Activated naive CD8-positive, alpha-beta T cell treated with anti-CD3 and anti-CD28 coated beads, Interleukin-2, amount 10 ng/mL, durations not matched to agents 7 days and 5 days (primary cell): Measurements from ENCODE around the gene KCNMB2. TPM values are rescaled to one million over a fixed set of nuclear protein-coding genes. Genes with fewer than 3 reads are reported as not detected.

Experiments used
- ATAC-seq: fragments of 150-1000 bp; cut with Tn5 transposase; one replicate; pipeline ENCODE4 v1.10.0; 2021; ENCODE audit warnings: low read depth, moderate library complexity
- POLR2A ChIA-PET: fragments of 350-600 bp; sonication (Branson Sonifier 250); formaldehyde crosslinking; loops from one replicate; lab custom pipeline; 2021; ENCODE audit warnings: antibody characterized with exemption; lab: Charles Lee
- DNase-seq: peaks from one replicate; pipeline ENCODE4 v3.0.0; 2021
- H3K27ac Mint-ChIP-seq: one replicate; pipeline ENCODE4 v1.8.0; 2022; ENCODE audit warnings: mild to moderate bottlenecking, mixed read lengths
- H3K27me3 Mint-ChIP-seq: one replicate; pipeline ENCODE4 v1.8.0; 2022; ENCODE audit warnings: mild to moderate bottlenecking, moderate library complexity, mixed read lengths
- H3K36me3 Mint-ChIP-seq: one replicate; pipeline ENCODE4 v1.8.0; 2021; ENCODE audit warnings: mild to moderate bottlenecking, mixed read lengths
- H3K4me1 Mint-ChIP-seq: one replicate; pipeline ENCODE4 v1.8.0; 2021; ENCODE audit warnings: mixed read lengths
- H3K4me3 Mint-ChIP-seq: one replicate; pipeline ENCODE4 v1.8.0; 2022; ENCODE audit warnings: mild to moderate bottlenecking, moderate library complexity, mixed read lengths
- H3K9me3 Mint-ChIP-seq: one replicate; pipeline ENCODE4 v1.8.0; 2021; ENCODE audit warnings: mixed read lengths
- total RNA-seq, 2 experiments: library from RNA; stranded (reverse); gene quantifications; one replicate each; pipeline ENCODE4 v1.2.3, GENCODE V29; 2021

The KCNMB2 gene
- total RNA-seq, 2 experiments from 2014 or later, result not detected

- H3K9me3 Mint-ChIP-seq, result no peaks in the 10 kb centered on the region
- ATAC-seq (no peak), DNase-seq (no peak)
- peaks cover 3% of the 10 kb centered on the region for H3K27me3 Mint-ChIP-seq
- no peaks in the 10 kb centered on the region for H3K4me1 Mint-ChIP-seq
- POLR2A ChIA-PET, result no interaction called here
- H3K27ac Mint-ChIP-seq, result no peak overlapping the region
- H3K4me3 Mint-ChIP-seq, result no peak overlapping the region
- H3K36me3 Mint-ChIP-seq, result no peaks in the 10 kb centered on the region
Observed at GRCh38 chr3:178618896-178619295, 82.7 kb downstream of the KCNMB2 start.

GRCh38 chr3:178623666-178624255 is 87.5 kb downstream of the KCNMB2 start:
- Mint-ChIP-seq H3K9me3 (no peaks in the 10 kb centered on the region), H3K4me3 (no peak overlapping the region), H3K27ac (no peak overlapping the region), H3K36me3 (no peaks in the 10 kb centered on the region), H3K4me1 (no peaks in the 10 kb centered on the region), H3K27me3 (peaks cover 3% of the 10 kb centered on the region)
- ATAC-seq (no peak), DNase-seq (no peak)
- POLR2A ChIA-PET, result no interaction called here

- peaks cover 3% of the 10 kb centered on the region for H3K27me3 Mint-ChIP-seq
- no peaks in the 10 kb centered on the region for H3K9me3 Mint-ChIP-seq
- no peaks in the 10 kb centered on the region for H3K36me3 Mint-ChIP-seq
- no peaks in the 10 kb centered on the region for H3K4me1 Mint-ChIP-seq
- DNase-seq, result no peak
- H3K27ac Mint-ChIP-seq, result no peak overlapping the region
- no peak overlapping the region for H3K4me3 Mint-ChIP-seq
- ATAC-seq, result no peak
- POLR2A ChIA-PET, result no interaction called here
Observed at GRCh38 chr3:178624276-178624675, 88.0 kb downstream of the KCNMB2 start.

GRCh38 chr3:178625053-178625600 is 88.9 kb downstream of the KCNMB2 start:
- no peaks in the 10 kb centered on the region for H3K9me3 Mint-ChIP-seq
- no peak for DNase-seq
- no peak overlapping the region for H3K27ac Mint-ChIP-seq
- H3K4me1 Mint-ChIP-seq, result no peaks in the 10 kb centered on the region
- H3K27me3 Mint-ChIP-seq, result peaks cover 3% of the 10 kb centered on the region
- ATAC-seq, result no peak
- POLR2A ChIA-PET, result no interaction called here
- H3K36me3 Mint-ChIP-seq, result no peaks in the 10 kb centered on the region
- no peak overlapping the region for H3K4me3 Mint-ChIP-seq

DNA sequence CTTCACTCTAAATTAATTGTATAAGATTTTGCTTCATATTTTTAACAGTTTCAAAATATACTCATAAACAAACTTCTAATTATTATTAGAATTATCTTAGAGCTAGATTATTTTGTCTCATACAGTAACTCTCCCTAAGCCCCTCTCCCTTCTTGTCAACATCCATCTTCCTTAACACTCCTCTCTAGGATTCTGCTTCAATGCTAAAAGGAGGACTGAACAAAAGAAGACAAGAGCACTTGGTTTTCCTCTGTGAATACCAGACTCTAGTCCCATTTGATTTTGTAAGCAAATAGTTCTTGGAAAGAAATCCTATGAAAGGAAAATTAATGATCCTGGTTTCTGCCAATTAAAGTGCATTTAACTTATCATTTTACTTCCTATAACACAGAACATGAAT is 91.8 kb downstream of the KCNMB2 start:
- no peaks in the 10 kb centered on the region for H3K27me3 Mint-ChIP-seq
- POLR2A ChIA-PET, result no interaction called here
- no peaks in the 10 kb centered on the region for H3K4me1 Mint-ChIP-seq
- ATAC-seq (no peak), DNase-seq (no peak)
- H3K4me3 Mint-ChIP-seq, result no peak overlapping the region
- no peaks in the 10 kb centered on the region for H3K9me3 Mint-ChIP-seq
- H3K27ac Mint-ChIP-seq, result no peak overlapping the region
- H3K36me3 Mint-ChIP-seq, result no peaks in the 10 kb centered on the region

- POLR2A ChIA-PET, result no interaction called here
- no peaks in the 10 kb centered on the region for H3K4me1 Mint-ChIP-seq
- H3K9me3 Mint-ChIP-seq, result peaks cover 4% of the 10 kb centered on the region
- H3K4me3 Mint-ChIP-seq, result no peak overlapping the region
- no peak for DNase-seq
- H3K36me3 Mint-ChIP-seq, result no peaks in the 10 kb centered on the region
- H3K27me3 Mint-ChIP-seq, result no peaks in the 10 kb centered on the region
- ATAC-seq, result no peak
- H3K27ac Mint-ChIP-seq, result no peak overlapping the region
Observed at GRCh38 chr3:178629430-178630178, 93.4 kb downstream of the KCNMB2 start.

- H3K4me1 Mint-ChIP-seq, result no peaks in the 10 kb centered on the region
- POLR2A ChIA-PET, result no interaction called here
- DNase-seq, result no peak
- peaks cover 4% of the 10 kb centered on the region for H3K9me3 Mint-ChIP-seq
- H3K27me3 Mint-ChIP-seq, result no peaks in the 10 kb centered on the region
- no peak overlapping the region for H3K4me3 Mint-ChIP-seq
- no peak for ATAC-seq
- H3K27ac Mint-ChIP-seq, result no peak overlapping the region
- H3K36me3 Mint-ChIP-seq, result no peaks in the 10 kb centered on the region
Observed at GRCh38 chr3:178631950-178632349, 95.7 kb downstream of the KCNMB2 start.

GRCh38 chr3:178634975-178635374 is 98.7 kb downstream of the KCNMB2 start:
- H3K27me3 Mint-ChIP-seq, result peaks cover under 1% of the 10 kb centered on the region
- peaks cover 4% of the 10 kb centered on the region for H3K9me3 Mint-ChIP-seq
- no peaks in the 10 kb centered on the region for H3K36me3 Mint-ChIP-seq
- H3K4me3 Mint-ChIP-seq, result no peak overlapping the region
- DNase-seq (no peak), ATAC-seq (no peak)
- POLR2A ChIA-PET, result no interaction called here
- H3K4me1 Mint-ChIP-seq, result no peaks in the 10 kb centered on the region
- no peak overlapping the region for H3K27ac Mint-ChIP-seq

DNA sequence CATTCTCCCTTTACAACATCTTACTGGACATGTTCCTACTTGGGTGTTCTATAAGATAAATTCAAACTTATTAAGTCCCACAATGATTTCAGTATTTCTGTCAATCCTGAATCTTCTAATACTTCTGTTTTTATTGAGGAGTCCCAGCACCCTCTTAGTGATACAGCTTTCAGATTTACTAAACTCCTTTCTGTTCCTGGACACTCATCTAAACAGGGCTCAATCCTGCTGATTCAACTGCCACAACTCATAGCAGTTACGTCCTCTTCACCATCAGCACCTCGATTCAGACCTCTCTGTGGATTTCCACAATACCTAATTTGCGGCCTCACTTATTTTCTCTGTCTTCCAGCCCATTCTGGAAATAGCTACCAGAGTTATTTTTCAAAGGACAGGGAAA is 101.6 kb downstream of the KCNMB2 start:
- H3K9me3 Mint-ChIP-seq, result peaks cover 4% of the 10 kb centered on the region
- no peak overlapping the region for H3K4me3 Mint-ChIP-seq
- H3K36me3 Mint-ChIP-seq, result no peaks in the 10 kb centered on the region
- H3K27ac Mint-ChIP-seq, result no peak overlapping the region
- ATAC-seq, result no peak
- peaks cover 4% of the 10 kb centered on the region for H3K27me3 Mint-ChIP-seq
- no peak for DNase-seq
- POLR2A ChIA-PET, result no interaction called here
- no peaks in the 10 kb centered on the region for H3K4me1 Mint-ChIP-seq

GRCh38 chr3:178645503-178645902 is 109.3 kb downstream of the KCNMB2 start:
- Mint-ChIP-seq H3K4me3 (no peak overlapping the region), H3K9me3 (peaks cover 2% of the 10 kb centered on the region), H3K4me1 (no peaks in the 10 kb centered on the region), H3K36me3 (no peaks in the 10 kb centered on the region), H3K27ac (no peak overlapping the region), H3K27me3 (no peaks in the 10 kb centered on the region)
- ATAC-seq (no peak), DNase-seq (no peak)
- POLR2A ChIA-PET, result no interaction called here

DNA sequence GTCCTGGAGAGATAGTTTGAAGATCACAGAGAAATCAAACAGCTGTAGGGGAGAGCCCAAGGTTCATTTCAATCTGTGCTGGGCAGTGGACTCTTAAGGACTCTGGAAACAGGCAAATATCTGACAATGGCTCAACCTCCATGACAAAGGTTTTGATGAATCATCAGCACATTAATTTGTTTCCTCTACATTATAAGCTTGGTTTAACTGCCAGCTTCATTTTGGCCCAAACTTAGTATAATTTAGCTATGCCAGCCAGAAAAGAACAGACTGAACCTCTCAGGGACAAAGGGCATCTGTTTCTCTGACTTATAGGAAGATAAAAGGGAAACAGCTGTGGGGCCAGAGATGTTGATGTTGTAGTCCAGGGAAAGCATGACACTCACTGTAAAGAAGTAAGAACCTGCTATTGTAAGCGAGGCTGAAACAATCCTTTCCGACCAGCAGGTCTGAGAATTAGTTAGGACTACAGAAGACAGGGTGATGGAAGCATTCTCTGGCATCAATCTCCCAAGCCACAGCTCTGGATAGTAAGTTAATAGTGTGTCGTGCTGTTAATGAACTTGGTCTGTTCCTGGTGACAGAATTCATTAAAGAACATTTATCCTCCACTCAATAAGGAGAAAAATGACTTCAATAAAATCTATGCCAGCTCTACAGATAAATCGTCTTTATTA is 110.1 kb downstream of the KCNMB2 start:
- H3K9me3 Mint-ChIP-seq, result peaks cover 2% of the 10 kb centered on the region
- DNase-seq (no peak), ATAC-seq (no peak)
- H3K4me1 Mint-ChIP-seq, result no peaks in the 10 kb centered on the region
- H3K4me3 Mint-ChIP-seq, result no peak overlapping the region
- H3K27ac Mint-ChIP-seq, result no peak overlapping the region
- no peaks in the 10 kb centered on the region for H3K27me3 Mint-ChIP-seq
- no peaks in the 10 kb centered on the region for H3K36me3 Mint-ChIP-seq
- POLR2A ChIA-PET, result no interaction called here

DNA sequence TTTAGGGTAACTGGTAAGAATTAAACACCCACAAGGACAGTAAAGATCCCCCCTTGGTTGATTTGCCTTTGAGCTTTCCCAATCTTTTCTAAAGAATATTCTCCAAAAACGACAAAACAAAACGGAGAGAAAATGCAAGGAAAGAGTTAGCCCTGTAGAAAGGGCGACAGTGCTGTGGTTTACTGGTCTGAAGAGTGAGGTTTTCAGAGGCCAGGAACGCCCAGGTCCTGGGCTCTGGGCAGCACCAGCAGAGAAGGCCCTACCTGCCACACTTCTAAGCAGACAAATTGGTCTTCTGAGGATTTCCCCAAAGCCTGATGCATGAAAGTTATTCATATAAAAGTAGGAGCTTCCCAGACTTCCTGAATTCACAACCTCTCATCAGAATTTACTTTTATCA is 119.3 kb downstream of the KCNMB2 start:
- no peak for DNase-seq
- POLR2A ChIA-PET, result no interaction called here
- Mint-ChIP-seq H3K27me3 (no peaks in the 10 kb centered on the region), H3K4me3 (no peak overlapping the region), H3K27ac (no peak overlapping the region), H3K4me1 (no peaks in the 10 kb centered on the region), H3K36me3 (no peaks in the 10 kb centered on the region), H3K9me3 (no peaks in the 10 kb centered on the region)
- ATAC-seq, result no peak

- H3K36me3 Mint-ChIP-seq, result no peaks in the 10 kb centered on the region
- H3K4me1 Mint-ChIP-seq, result no peaks in the 10 kb centered on the region
- H3K9me3 Mint-ChIP-seq, result peaks cover 2% of the 10 kb centered on the region
- no peak overlapping the region for H3K27ac Mint-ChIP-seq
- H3K27me3 Mint-ChIP-seq, result peaks cover 2% of the 10 kb centered on the region
- POLR2A ChIA-PET, result no interaction called here
- no peak for ATAC-seq
- no peak for DNase-seq
- H3K4me3 Mint-ChIP-seq, result no peak overlapping the region
Observed at GRCh38 chr3:178658694-178659325, 122.6 kb downstream of the KCNMB2 start.
